ENCODE results near the gene TXNDC8.

The TXNDC8 gene

GRCh38 chr9:110260911-110261310 lies 76.8 kb downstream of the TXNDC8 start:
- no peak for DNase-seq (ENCODE audit: low spot score)
- TF ChIP-seq CTCF (IDR thresholded peaks at IDR 0.05; ENCODE audit: extremely low read depth, missing control alignments): no peak

GRCh38 chr9:110259566-110259965 lies 78.1 kb downstream of the TXNDC8 start:
- DNase-seq (ENCODE audit: low spot score): no peak
- TF ChIP-seq CTCF (IDR thresholded peaks at IDR 0.05; ENCODE audit: extremely low read depth, missing control alignments): no peak

DNA sequence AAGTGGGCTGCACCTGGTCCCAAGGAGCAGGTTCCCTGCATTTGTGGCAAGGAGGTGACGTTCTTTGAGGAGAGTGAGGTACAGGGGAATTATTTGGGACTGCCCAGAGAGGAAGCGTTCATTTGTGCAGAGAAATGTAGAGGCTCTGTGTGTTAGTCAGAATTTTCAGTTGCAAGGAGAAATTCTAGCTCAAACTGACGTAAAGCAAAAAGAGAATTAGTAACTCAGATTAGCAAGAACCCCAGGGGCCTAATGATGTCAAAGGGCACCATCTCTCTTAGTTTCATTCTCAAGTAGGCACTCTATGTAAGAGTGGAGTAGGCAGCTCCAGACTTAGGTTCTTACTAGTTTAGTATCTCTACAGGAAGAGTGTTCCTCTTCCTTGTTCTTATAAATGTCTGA lies 79.0 kb downstream of the TXNDC8 start:
- DNase-seq (ENCODE audit: low spot score): peak; percentile 46
- TF ChIP-seq CTCF (IDR thresholded peaks at IDR 0.05; ENCODE audit: extremely low read depth, missing control alignments): no peak

GRCh38 chr9:110257956-110258355 lies 79.7 kb downstream of the TXNDC8 start:
- no peak for DNase-seq (ENCODE audit: low spot score)
- TF ChIP-seq CTCF (IDR thresholded peaks at IDR 0.05; ENCODE audit: extremely low read depth, missing control alignments): no peak

DNA sequence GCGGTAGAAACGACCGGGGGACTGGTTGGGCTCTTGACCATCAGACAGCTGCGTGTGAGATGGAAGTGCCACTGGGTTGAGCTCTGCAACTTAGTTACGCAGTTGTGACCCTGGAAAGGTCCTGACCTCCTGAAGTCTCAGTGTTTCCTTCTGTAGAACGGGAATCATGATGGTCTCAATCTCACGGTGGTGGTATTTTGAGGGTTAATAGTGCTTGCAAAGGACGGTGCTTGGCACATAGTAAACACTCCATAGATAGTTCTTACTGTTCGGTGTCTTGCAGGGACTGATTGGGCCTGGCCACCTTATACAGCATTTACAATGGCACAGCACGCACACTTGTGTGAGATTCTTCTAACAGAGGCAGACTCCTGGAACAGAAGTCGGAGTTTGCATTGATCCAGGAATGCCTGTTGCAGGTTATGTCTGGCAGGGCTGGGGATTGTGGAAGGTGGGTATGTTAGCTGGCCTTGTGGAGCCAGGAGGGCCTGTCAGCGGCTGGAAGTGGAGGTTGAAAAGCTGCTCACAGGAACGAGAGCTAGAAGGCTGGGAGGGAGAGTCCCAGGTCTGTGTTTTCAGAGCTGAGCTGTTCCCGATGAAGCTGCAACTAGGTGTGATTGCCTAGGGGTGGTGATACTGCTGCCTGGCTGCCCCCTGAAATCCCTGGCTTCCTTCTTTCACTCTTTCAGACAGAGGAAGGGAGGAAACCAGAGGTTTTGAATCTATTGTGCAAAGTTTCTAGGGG lies 80.4 kb downstream of the TXNDC8 start:
- DNase-seq (ENCODE audit: low spot score): peak; percentile 27
- TF ChIP-seq CTCF (IDR thresholded peaks at IDR 0.05; ENCODE audit: extremely low read depth, missing control alignments): no peak

- DNase-seq (ENCODE audit: low spot score): peak; percentile 92
- TF ChIP-seq CTCF (IDR thresholded peaks at IDR 0.05; ENCODE audit: extremely low read depth, missing control alignments): no peak
Observed at GRCh38 chr9:110256380-110257096, 81.1 kb downstream of the TXNDC8 start, which contains the start of gene TXN. TSS of gene TXN (minus strand) at chr9:110256507. CDS start at chr9:110256435, 72 bp downstream.
